Muscle layer of colon (tissue), 2 donors: Measurements from ENCODE around the gene TRMT2B.

Experiments
- H3K27ac ChIP-seq: one replicate; pipeline ENCODE4 v1.7.0; 2013; ENCODE audit warnings: low read depth, mild to moderate bottlenecking, low read length, moderate library complexity
- H3K27me3 ChIP-seq, 2 donors: one replicate each; pipeline ENCODE4 v1.7.0; 2013; ENCODE audit warnings: low read length in 2 of 2, mild to moderate bottlenecking in 2 of 2; ENCODE audit not compliant: insufficient read depth in 2 of 2, control insufficient read depth in 1 of 2
- H3K36me3 ChIP-seq: one replicate; pipeline ENCODE4 v1.7.0; 2013; ENCODE audit warnings: mild to moderate bottlenecking, low read length; ENCODE audit not compliant: insufficient read depth
- H3K4me1 ChIP-seq: one replicate; pipeline ENCODE4 v1.7.0; 2013; ENCODE audit warnings: mild to moderate bottlenecking, low read length; ENCODE audit not compliant: insufficient read depth
- H3K4me3 ChIP-seq, 2 donors: one replicate each; pipeline ENCODE4 v1.7.0; 2013; ENCODE audit warnings: low read length in 2 of 2, low read depth in 1 of 2, mild to moderate bottlenecking in 1 of 2, moderate library complexity in 1 of 2
- H3K9ac ChIP-seq: one replicate; pipeline ENCODE4 v1.7.0; 2013; ENCODE audit warnings: low read length
- H3K9me3 ChIP-seq: one replicate; pipeline ENCODE4 v1.7.0; 2013; ENCODE audit warnings: mild to moderate bottlenecking, low read length
- donor health status: abdominal sarcoma.
- donor health status: Adenocarcinoma of cecum.

TRMT2B gene, protein sequence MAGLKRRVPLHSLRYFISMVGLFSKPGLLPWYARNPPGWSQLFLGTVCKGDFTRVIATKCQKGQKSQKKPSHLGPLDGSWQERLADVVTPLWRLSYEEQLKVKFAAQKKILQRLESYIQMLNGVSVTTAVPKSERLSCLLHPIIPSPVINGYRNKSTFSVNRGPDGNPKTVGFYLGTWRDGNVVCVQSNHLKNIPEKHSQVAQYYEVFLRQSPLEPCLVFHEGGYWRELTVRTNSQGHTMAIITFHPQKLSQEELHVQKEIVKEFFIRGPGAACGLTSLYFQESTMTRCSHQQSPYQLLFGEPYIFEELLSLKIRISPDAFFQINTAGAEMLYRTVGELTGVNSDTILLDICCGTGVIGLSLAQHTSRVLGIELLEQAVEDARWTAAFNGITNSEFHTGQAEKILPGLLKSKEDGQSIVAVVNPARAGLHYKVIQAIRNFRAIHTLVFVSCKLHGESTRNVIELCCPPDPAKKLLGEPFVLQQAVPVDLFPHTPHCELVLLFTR

DNA sequence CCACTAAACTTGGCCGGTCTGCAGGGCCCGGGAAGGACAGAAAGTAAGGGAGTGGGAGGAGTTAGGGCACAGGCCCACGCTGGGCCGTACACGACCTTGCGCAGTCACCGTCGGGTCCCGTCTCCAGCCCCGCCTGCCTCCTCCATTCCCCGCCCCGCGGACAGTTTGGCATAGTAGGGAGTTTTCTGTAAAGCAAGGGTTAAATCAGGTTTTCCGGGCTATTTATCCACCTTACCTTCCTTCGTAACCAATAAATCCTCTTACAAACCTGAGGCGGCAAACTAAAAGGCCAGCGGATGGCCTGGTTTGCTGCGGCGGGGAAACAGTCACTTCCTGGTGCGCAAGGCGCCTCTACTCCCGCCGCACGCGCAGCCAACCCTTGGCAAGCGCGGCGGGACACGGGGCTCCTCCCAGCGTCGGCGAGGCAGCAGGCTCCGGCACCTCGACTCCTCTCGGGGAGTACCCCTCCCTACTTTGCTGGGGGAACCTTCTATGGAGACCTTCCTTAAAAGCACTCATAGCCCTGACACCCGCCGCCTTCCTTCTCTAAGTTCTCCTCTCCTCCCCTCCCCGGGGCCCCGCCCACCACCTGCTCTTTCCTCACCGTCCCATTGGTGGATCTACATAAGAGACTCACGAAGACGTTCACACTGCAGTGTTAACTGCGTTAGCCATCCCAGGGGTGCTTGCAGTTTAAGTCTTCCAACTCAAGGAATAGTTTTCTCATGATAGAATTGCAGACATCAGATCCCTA, at the start of gene TRMT2B:
Gene TRMT2B (minus strand): TSS at position 563 of the 754 bp plus-strand sequence. CDS start 9,822 bp downstream, outside the sequence.
- Histone ChIP-seq H3K9ac (peak within 1 kb of the TSS; percentile 78), H3K27me3 (no peaks in the 10 kb centered on the region), H3K36me3 (no peaks in the 10 kb centered on the region), H3K4me3 (peak within 1 kb of the TSS; percentile 16 to 80), H3K27ac (peak within 1 kb of the TSS; percentile 82), H3K9me3 (no peaks in the 10 kb centered on the region), H3K4me1 (no peaks in the 10 kb centered on the region)

DNA sequence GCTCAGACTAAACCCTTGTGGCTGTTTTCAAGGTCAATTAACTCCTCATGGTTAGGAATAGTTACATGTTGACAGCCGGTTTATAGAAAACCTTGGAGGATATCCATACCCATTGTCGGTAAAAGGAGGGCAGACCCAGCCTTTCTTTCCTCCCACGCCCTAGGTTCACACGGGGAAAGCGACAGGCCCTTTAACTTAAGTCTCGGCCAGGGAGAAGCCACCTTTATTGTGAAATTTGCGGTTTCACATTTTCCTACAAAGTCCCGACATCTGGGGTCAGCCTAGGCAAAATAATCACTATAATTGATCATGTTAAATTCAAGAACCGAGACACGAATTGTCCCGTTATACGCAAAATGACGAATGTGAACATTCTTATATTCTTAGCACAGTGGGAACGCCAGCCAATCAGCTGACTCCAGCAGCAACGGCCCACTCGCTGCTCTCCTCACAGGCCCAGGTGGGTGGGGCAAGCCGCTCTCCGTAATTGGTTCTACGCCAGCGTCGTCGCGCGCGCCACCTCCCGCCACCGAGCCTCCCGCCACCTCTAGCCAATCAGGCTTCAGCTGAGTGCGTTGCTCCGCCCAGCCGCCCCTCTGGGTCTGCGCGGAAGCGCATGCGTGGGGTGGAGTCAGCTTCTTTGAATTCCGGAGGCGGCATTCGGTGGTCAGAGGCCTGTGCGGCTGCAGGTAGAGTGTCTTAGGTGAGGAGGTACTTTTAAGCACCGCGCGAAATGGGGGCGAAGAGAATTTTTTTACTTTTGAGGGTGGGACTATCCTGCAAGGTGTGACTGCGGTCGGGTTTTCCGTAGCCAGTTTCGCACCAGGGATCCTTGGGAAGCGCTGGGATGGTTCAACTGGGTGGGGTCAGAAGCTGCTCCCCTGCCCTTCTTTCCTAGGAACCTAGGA, 45.9 kb upstream of the TRMT2B start, which contains the start of gene CENPI:
Gene CENPI (plus strand): TSS at position 659 of the 908 bp plus-strand sequence. CDS start 2,867 bp downstream, outside the sequence.
- peak within 1 kb of the TSS; percentile 56 for H3K27ac ChIP-seq
- no peaks in the 10 kb centered on the region for H3K9me3 ChIP-seq
- no peaks in the 10 kb centered on the region for H3K4me1 ChIP-seq
- H3K27me3 ChIP-seq = no peaks in the 10 kb centered on the region
- H3K4me3 ChIP-seq = peak within 1 kb of the TSS; percentile 21 to 54
- peak within 1 kb of the TSS; percentile 26 for H3K9ac ChIP-seq
- no peaks in the 10 kb centered on the region for H3K36me3 ChIP-seq

DNA sequence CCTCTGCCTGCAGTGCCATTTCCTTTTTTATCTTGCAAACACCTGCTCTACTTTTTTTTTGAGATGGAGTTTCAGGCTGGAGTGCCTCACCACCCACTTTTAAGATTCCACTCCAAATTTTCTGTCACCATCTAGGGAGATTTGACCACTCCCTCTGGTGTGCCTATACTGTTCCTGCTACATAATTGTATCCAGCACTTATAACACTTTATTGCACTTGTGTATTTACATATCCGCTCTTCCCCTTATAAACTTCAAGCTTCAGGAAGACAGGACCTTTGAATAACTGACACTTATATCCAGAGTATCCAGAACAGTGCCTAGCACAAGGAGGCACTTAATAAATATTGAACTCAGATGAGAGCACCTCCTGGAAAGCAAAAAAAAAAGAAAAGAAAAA, 39.9 kb upstream of the TRMT2B start:
- H3K9ac ChIP-seq = no peak overlapping the region
- no peaks in the 10 kb centered on the region for H3K27me3 ChIP-seq
- H3K4me1 ChIP-seq = no peaks in the 10 kb centered on the region
- no peak overlapping the region for H3K27ac ChIP-seq
- no peaks in the 10 kb centered on the region for H3K36me3 ChIP-seq
- no peak overlapping the region for H3K4me3 ChIP-seq
- H3K9me3 ChIP-seq = no peaks in the 10 kb centered on the region

DNA sequence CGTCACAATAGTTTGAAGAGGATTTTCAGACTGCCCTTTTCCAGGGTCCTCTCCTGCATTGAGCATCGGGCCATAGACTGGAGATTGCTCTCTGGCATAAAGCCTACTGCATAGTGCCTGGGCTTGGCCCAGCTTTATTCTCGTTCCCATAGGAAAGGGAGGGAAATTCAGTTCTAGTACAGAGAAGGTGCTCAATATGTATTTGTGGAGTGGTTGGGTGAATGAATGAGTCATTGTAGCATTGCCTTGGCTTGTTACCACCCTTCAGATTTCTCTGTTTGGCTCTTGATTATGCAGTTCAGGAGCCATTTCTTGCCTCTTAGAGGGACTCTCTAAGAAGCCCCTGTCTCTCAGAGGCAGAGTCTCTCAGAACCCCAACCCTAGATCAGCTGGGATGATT, 29.3 kb upstream of the TRMT2B start:
- Histone ChIP-seq H3K4me3 (peak overlapping the region in 1 of 2 donors; percentile 75), H3K27ac (no peak overlapping the region), H3K27me3 (peaks cover 0 to 6% of the 10 kb centered on the region in 2 donors)

DNA sequence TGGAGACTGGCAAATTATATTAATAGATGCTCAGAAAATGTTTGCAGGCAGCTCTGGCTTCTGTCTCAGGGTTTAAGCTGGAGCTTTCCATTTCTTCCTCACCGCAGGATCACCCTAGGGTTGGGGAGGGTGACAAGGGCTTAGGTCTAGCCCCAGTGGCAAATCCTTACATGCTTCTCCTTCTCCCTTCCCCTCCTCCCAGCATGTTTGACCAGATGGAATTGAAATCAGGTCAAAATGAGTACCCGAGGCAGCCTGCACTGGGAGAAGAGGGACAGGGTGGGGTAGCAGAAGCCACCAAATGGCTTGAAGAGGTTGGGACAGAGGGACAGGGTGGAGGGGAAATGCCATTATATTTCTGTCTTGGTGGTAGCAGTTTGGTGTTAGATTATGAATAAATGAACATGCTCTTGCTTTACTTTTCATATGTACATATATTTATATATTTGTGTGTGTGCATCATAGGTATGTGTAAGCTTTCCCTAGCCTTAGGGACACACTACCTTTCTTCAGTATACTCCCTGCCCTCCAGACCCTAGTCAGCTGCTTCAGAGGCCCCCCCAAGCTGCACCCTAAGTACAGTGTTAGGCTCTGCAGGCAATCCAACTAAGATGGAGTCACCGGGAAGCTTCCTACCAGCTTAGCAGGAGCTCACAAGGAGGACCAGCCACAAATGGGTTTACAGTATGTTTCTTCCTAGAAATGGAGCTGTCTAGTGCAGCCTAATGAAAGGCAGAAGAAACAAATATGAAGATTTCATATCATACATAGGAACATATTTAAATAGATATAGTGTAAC, 28.6 kb upstream of the TRMT2B start:
- H3K36me3 ChIP-seq = no peaks in the 10 kb centered on the region
- no peaks in the 10 kb centered on the region for H3K9me3 ChIP-seq
- peaks cover 0 to 6% of the 10 kb centered on the region in 2 donors for H3K27me3 ChIP-seq
- H3K4me3 ChIP-seq = peak overlapping the region; percentile 3 to 75
- H3K9ac ChIP-seq = no peak overlapping the region
- no peaks in the 10 kb centered on the region for H3K4me1 ChIP-seq
- H3K27ac ChIP-seq = peak overlapping the region; percentile 21

More for the DNA sequence above, 29.3 kb upstream of the TRMT2B start:
- Histone ChIP-seq H3K9ac (no peak overlapping the region), H3K9me3 (no peaks in the 10 kb centered on the region), H3K36me3 (no peaks in the 10 kb centered on the region), H3K4me1 (no peaks in the 10 kb centered on the region)

DNA sequence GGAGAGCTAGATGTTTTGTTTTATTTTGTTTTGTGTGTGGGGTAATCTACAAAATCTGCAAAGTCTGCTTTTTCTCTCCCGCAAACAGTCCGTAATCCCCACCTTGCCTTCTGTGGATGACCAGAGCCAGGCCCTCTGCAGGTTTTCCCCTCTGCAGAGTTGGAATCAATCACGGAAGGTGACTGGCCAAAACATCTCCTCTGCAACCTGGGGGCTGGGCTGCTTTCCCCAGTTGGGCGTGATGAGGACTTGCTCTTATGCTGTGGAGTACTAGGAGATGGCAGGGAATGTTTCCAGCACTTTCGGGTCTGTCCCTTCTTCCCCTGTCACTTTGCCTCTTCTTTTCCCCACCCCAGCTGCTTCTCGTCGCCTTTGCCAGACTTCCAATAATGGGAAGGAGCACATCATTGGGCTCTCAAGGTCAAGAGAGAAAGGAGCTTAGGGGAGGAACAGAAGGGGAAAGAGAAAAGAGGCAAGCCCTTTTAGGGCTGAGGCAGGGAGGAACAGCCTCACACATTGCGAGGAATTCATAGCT, 27.9 kb upstream of the TRMT2B start:
- no peaks in the 10 kb centered on the region for H3K9me3 ChIP-seq

DNA sequence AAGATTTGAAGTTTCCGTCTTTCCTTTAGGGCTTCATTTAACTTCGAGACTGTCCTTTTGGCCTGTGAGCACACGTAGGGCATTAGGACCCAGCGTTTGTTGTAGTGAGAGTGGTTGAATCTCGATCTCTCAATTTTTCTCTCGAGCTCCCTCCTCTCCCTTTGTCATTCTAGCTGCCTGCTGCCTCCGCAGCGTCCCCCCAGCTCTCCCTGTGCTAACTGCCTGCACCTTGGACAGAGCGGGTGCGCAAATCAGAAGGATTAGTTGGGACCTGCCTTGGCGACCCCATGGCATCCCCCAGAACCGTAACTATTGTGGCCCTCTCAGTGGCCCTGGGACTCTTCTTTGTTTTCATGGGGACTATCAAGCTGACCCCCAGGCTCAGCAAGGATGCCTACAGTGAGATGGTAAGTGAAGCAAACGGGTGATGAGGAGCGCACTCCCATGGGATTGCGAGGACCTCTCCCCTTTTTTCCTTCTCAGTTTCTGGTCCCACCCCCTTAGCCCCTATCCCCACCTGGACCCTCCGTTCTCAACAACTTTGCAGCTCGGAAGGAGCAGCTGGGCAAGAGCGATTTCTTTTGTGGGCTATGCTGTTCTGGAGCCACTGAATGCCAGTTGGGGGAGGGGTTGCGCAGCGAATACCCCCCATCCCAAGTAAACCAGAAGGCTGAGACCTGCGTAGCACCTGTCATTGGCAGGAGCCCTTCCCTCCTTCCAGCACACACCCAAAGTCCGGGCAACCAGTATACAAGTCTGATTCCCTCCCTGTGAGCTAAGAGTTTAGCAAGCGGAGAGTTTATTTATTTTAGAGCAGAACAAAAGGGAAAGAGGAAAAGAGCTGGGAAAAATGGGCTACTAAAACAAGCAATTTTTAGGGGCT, 27.0 kb upstream of the TRMT2B start, which contains the start of gene TMEM35A:
Gene TMEM35A (plus strand): TSS at position 164 of the 883 bp plus-strand sequence. CDS start 124 bp downstream, at position 288.
- Histone ChIP-seq H3K27ac (peak within 1 kb of the TSS; percentile 19), H3K9me3 (no peaks in the 10 kb centered on the region), H3K4me3 (peak within 1 kb of the TSS; percentile 28 to 75), H3K4me1 (no peaks in the 10 kb centered on the region), H3K9ac (peak within 1 kb of the TSS; percentile 57), H3K36me3 (no peaks in the 10 kb centered on the region), H3K27me3 (peaks cover 0 to 6% of the 10 kb centered on the region in 2 donors)

More for the DNA sequence above, 27.9 kb upstream of the TRMT2B start:
- Histone ChIP-seq H3K27me3 (peaks cover 0 to 6% of the 10 kb centered on the region in 2 donors), H3K4me1 (no peaks in the 10 kb centered on the region), H3K27ac (peak overlapping the region; percentile 21), H3K9ac (peak overlapping the region; percentile 57), H3K36me3 (no peaks in the 10 kb centered on the region), H3K4me3 (peak overlapping the region; percentile 28 to 75)

DNA sequence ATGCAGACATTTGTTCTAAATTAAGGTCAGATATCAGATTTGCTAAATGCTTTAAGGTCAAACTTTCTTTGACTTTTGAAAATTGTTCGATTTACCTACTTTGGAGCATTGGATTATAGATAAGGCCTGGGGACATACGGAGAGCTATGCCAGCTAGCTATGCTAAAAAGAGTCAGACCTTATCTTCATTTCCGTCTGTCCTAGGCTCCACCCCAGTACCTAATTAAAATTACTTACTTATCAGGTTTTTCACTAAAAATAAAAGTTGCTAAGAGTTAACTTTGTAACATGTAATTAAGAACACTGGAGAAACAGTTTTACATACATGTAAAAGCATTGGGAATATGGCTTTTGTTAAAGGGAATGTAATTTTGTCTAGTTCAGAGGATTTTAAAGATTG, 19.7 kb upstream of the TRMT2B start:
- Histone ChIP-seq H3K4me1 (no peaks in the 10 kb centered on the region), H3K9me3 (no peaks in the 10 kb centered on the region), H3K36me3 (no peaks in the 10 kb centered on the region), H3K4me3 (no peak overlapping the region), H3K9ac (no peak overlapping the region), H3K27ac (no peak overlapping the region), H3K27me3 (no peaks in the 10 kb centered on the region)

DNA sequence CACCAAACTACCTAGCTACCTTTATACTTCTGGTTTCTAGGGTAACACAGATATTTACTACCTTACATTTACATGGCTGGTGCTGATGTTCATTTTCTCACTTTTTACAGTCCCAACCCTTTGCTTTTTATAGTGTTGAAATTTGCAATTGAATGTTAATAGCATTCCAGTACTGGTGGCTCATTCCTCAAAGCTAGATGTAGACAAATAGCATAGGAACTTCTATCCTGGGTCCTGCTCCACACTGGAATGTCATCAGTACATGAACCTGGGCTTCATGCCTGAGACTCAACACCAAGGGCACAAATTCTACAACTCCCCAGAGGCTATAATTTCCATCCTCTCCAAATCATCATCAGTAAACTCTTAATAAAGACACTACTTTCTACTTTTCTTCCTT, 10.3 kb upstream of the TRMT2B start:
- Histone ChIP-seq H3K27ac (no peak overlapping the region), H3K27me3 (no peaks in the 10 kb centered on the region), H3K4me3 (no peak overlapping the region), H3K4me1 (no peaks in the 10 kb centered on the region), H3K9ac (no peak overlapping the region), H3K9me3 (no peaks in the 10 kb centered on the region), H3K36me3 (no peaks in the 10 kb centered on the region)
